Measurements from ENCODE around the gene SLC13A4. TPM values are rescaled to one million over a fixed set of nuclear protein-coding genes. Genes with fewer than 3 reads are reported as not detected.
A peak's percentile ranks its signal among the peaks of the same experiment; 100 is the strongest.
"Not testable (repeated sequence)": the region's sequence is repeated elsewhere in the genome, so short reads cannot be mapped to it uniquely, and the experiment has no call there.

The SLC13A4 gene
- total and polyA plus RNA-seq, 4 donors = 0.01 to 0.17 (median 0.10) TPM

GRCh38 chr7:135644154-135644553, 83.8 kb downstream of the SLC13A4 start:
- no peaks in the 10 kb centered on the region for H3K27me3 ChIP-seq (ENCODE audit: control insufficient read depth in 4 of 4, insufficient read depth in 4 of 4, low read length in 3 of 4)
- H3K4me1 ChIP-seq (ENCODE audit: control insufficient read depth in 4 of 4, insufficient read depth in 4 of 4, low read length in 3 of 4) = peaks cover 0 to 6% (median 0%) of the 10 kb centered on the region in 4 donors
- no peak overlapping the region for H3K9ac ChIP-seq (ENCODE audit: low read depth in 1 of 2, low read length in 2 of 2)
- H3K36me3 ChIP-seq (ENCODE audit: control insufficient read depth in 4 of 4, insufficient read depth in 3 of 4, low read depth in 1 of 4, low read length in 3 of 4) = peaks cover 6 to 13% (median 10%) of the 10 kb centered on the region in 4 donors
- H3K9me3 ChIP-seq (ENCODE audit: control insufficient read depth in 4 of 4, low read length in 3 of 4) = no peaks in the 10 kb centered on the region
- TF ChIP-seq HNF4G (IDR thresholded peaks at IDR 0.05) (no peak), EGR1 (IDR thresholded peaks at IDR 0.05; ENCODE audit: low read depth in 2 of 2) (no peak), YY1 (IDR thresholded peaks at IDR 0.05) (no peak), ATF3 (IDR thresholded peaks at IDR 0.05) (peak; percentile 84), FOXA2 (IDR thresholded peaks at IDR 0.05) (no peak), FOXA1 (IDR thresholded peaks at IDR 0.05) (no peak), JUND (IDR thresholded peaks at IDR 0.05) (no peak), RXRA (IDR thresholded peaks at IDR 0.05) (peak; percentile 11 to 15), MAX (IDR thresholded peaks at IDR 0.05) (no peak), TAF1 (conservative IDR thresholded peaks at IDR 0.05) (no peak), SP1 (IDR thresholded peaks at IDR 0.05) (no peak), CTCF (IDR thresholded peaks at IDR 0.05; ENCODE audit: low read depth, low read length, missing input control) (no peak), NR2F2 (IDR thresholded peaks at IDR 0.05) (no peak)
- no peak overlapping the region for H3K4me3 ChIP-seq (ENCODE audit: low read depth in 1 of 3, low read length in 3 of 3)
- DNase-seq (ENCODE audit: low spot score) = no peak
- peak overlapping the region in 1 of 2 donors; percentile 9 for H3K27ac ChIP-seq (ENCODE audit: low read depth in 1 of 2, low read length in 2 of 2)
- 46% methylated on average over 3 of the region's 3 CpGs for WGBS

- not testable (repeated sequence) for H3K4me3 ChIP-seq (ENCODE audit: low read depth in 1 of 3, low read length in 3 of 3); H3K27me3 ChIP-seq (ENCODE audit: control insufficient read depth in 4 of 4, insufficient read depth in 4 of 4, low read length in 3 of 4); DNase-seq (ENCODE audit: low spot score); H3K4me1 ChIP-seq (ENCODE audit: control insufficient read depth in 4 of 4, insufficient read depth in 4 of 4, low read length in 3 of 4); H3K27ac ChIP-seq (ENCODE audit: low read depth in 1 of 2, low read length in 2 of 2); H3K9me3 ChIP-seq (ENCODE audit: control insufficient read depth in 4 of 4, low read length in 3 of 4); H3K9ac ChIP-seq (ENCODE audit: low read depth in 1 of 2, low read length in 2 of 2)
- peaks cover 2 to 17% (median 9%) of the 10 kb centered on the region in 4 donors for H3K36me3 ChIP-seq (ENCODE audit: control insufficient read depth in 4 of 4, insufficient read depth in 3 of 4, low read depth in 1 of 4, low read length in 3 of 4)
Measured at GRCh38 chr7:135639690-135640089, 88.3 kb downstream of the SLC13A4 start.

GRCh38 chr7:135634191-135634878, 93.7 kb downstream of the SLC13A4 start:
- DNase-seq (ENCODE audit: low spot score) = no peak
- Histone ChIP-seq H3K9me3 (ENCODE audit: control insufficient read depth in 4 of 4, low read length in 3 of 4) (no peaks in the 10 kb centered on the region), H3K9ac (ENCODE audit: low read depth in 1 of 2, low read length in 2 of 2) (no peak overlapping the region), H3K27ac (ENCODE audit: low read depth in 1 of 2, low read length in 2 of 2) (peak overlapping the region in 1 of 2 donors; percentile 38), H3K4me3 (ENCODE audit: low read depth in 1 of 3, low read length in 3 of 3) (no peak overlapping the region), H3K27me3 (ENCODE audit: control insufficient read depth in 4 of 4, insufficient read depth in 4 of 4, low read length in 3 of 4) (no peaks in the 10 kb centered on the region), H3K4me1 (ENCODE audit: control insufficient read depth in 4 of 4, insufficient read depth in 4 of 4, low read length in 3 of 4) (peaks cover 1 to 10% (median 4%) of the 10 kb centered on the region in 4 donors), H3K36me3 (ENCODE audit: control insufficient read depth in 4 of 4, insufficient read depth in 3 of 4, low read depth in 1 of 4, low read length in 3 of 4) (peaks cover 2 to 10% (median 5%) of the 10 kb centered on the region in 4 donors)
- 54% methylated on average over 7 of the region's 7 CpGs for WGBS
- TF ChIP-seq EGR1 (IDR thresholded peaks at IDR 0.05; ENCODE audit: low read depth in 2 of 2) = no peak
- no peak for TF ChIP-seq JUND (IDR thresholded peaks at IDR 0.05)
- peak; percentile 92 for TF ChIP-seq HNF4G (IDR thresholded peaks at IDR 0.05)
- no peak for TF ChIP-seq TAF1 (conservative IDR thresholded peaks at IDR 0.05)
- peak; percentile 63 to 67 for TF ChIP-seq RXRA (IDR thresholded peaks at IDR 0.05)
- no peak for TF ChIP-seq GABPA (IDR thresholded peaks at IDR 0.05 in 1 of 2, conservative IDR thresholded peaks at IDR 0.05 in 1 of 2)
- TF ChIP-seq YY1 (IDR thresholded peaks at IDR 0.05) = peak; percentile 13
- TF ChIP-seq NR2F2 (IDR thresholded peaks at IDR 0.05) = no peak
- TF ChIP-seq CTCF (IDR thresholded peaks at IDR 0.05; ENCODE audit: low read depth, low read length, missing input control) = no peak
- peak; percentile 85 for TF ChIP-seq SP1 (IDR thresholded peaks at IDR 0.05)
- peak; percentile 99 for TF ChIP-seq HNF4A (conservative IDR thresholded peaks at IDR 0.05)
- TF ChIP-seq FOXA1 (IDR thresholded peaks at IDR 0.05) = no peak
- no peak for TF ChIP-seq MAX (IDR thresholded peaks at IDR 0.05)
- TF ChIP-seq ATF3 (IDR thresholded peaks at IDR 0.05) = no peak
- no peak for TF ChIP-seq FOXA2 (IDR thresholded peaks at IDR 0.05)
- TF ChIP-seq RAD21 (IDR thresholded peaks at IDR 0.05) = no peak
- TF ChIP-seq ZBTB33 (IDR thresholded peaks at IDR 0.05) = no peak

Measured in liver (tissue), 9 donors.